ENCODE data around the gene ADGRL3. TPM values are rescaled to one million over a fixed set of nuclear protein-coding genes. Genes with fewer than 3 reads are reported as not detected.

Gene ADGRL3
- total RNA-seq, 1 donor from 2014 or later: 31.3 TPM

DNA sequence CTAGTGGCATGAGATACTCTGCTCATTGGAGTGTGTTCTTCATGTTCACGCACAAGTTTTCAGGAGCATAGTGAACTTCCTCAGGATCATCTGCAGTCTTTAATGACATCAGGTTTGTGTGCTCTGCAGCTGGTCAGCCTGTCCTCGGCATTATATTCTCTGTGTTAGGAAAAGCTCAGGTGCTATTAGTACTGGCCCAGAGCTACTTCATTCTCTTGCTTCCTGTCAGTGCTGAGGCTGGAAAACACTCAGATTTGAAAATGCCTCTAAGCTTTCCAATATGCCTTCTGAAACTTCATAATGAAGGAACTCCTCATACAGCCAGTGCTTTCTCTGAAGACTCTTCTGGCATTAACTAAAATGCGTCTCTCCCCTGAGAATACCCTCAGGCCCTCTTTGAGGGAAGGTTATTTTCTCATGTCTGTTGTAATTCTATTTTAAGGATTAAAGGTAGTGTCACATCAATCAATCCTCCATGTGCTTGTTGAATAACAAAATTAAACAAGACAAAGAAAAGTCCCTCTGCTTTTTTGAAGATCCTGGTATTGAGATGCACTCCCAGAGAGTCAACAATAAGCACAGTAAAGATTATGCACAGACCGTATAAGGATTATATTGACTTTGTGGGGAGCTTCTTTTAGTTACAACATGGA lies 666.4 kb downstream of the ADGRL3 start:
- Histone ChIP-seq H3K4me3 (ENCODE audit: insufficient read depth, low read depth, low read length) (no peak overlapping the region), H3K79me2 (ENCODE audit: insufficient read depth, low read length) (no peaks in the 10 kb centered on the region), H4K20me1 (ENCODE audit: insufficient read depth, low read length) (no peaks in the 10 kb centered on the region), H3K9me3 (ENCODE audit: insufficient read depth, low read depth, low read length) (no peaks in the 10 kb centered on the region), H3K4me1 (ENCODE audit: insufficient read depth, low read length) (no peaks in the 10 kb centered on the region), H3K27ac (ENCODE audit: low read depth, low read length) (no peak overlapping the region), H3K27me3 (ENCODE audit: insufficient read depth, low read length) (no peaks in the 10 kb centered on the region), H3K4me2 (ENCODE audit: low read length) (no peak overlapping the region), H3K9ac (ENCODE audit: low read length) (no peak overlapping the region), H3K36me3 (ENCODE audit: insufficient read depth, low read length) (no peaks in the 10 kb centered on the region), H2AFZ (ENCODE audit: low read depth, low read length) (no peak overlapping the region)
- Mint-ChIP-seq H3K27me3 (ENCODE audit: low read depth, unreplicated experiment) (no peaks in the 10 kb centered on the region), H3K9me3 (ENCODE audit: unreplicated experiment) (no peaks in the 10 kb centered on the region), H3K27ac (ENCODE audit: unreplicated experiment) (no peak overlapping the region), H3K4me1 (ENCODE audit: low read depth, unreplicated experiment) (no peaks in the 10 kb centered on the region), H3K36me3 (ENCODE audit: low read depth, unreplicated experiment) (peaks cover 7% of the 10 kb centered on the region), H3K4me3 (ENCODE audit: unreplicated experiment) (no peak overlapping the region)
- TF ChIP-seq, protein P1, sequence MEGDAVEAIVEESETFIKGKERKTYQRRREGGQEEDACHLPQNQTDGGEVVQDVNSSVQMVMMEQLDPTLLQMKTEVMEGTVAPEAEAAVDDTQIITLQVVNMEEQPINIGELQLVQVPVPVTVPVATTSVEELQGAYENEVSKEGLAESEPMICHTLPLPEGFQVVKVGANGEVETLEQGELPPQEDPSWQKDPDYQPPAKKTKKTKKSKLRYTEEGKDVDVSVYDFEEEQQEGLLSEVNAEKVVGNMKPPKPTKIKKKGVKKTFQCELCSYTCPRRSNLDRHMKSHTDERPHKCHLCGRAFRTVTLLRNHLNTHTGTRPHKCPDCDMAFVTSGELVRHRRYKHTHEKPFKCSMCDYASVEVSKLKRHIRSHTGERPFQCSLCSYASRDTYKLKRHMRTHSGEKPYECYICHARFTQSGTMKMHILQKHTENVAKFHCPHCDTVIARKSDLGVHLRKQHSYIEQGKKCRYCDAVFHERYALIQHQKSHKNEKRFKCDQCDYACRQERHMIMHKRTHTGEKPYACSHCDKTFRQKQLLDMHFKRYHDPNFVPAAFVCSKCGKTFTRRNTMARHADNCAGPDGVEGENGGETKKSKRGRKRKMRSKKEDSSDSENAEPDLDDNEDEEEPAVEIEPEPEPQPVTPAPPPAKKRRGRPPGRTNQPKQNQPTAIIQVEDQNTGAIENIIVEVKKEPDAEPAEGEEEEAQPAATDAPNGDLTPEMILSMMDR (IDR thresholded peaks at IDR 0.05; ENCODE audit: insufficient read depth, low read depth, low read length): no peak
- no peak for TF ChIP-seq EZH2 (IDR thresholded peaks at IDR 0.05; ENCODE audit: insufficient read depth, low read length)
- FAIRE-seq (no peak), DNase-seq (ENCODE audit: low read depth) (no peak)

DNA sequence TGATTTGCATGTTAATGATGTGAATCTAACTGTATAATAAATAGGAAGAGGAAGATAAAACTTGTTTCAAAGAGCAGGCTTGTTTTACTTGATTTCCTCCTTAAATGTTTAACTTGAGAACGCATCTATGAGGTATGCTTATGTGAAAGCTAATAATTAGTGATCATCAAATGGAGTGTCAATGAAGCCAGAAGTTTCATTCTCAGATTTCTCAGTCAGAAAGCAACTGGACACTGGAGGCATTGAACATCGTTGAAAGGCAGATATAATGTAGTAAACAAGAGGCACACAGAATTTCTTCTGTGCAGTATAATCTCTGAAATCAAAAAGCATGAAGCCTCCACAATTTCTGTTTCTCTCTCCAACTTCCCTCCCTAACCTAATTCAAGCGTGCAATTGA lies 672.9 kb downstream of the ADGRL3 start:
- Mint-ChIP-seq H3K4me1 (ENCODE audit: low read depth, unreplicated experiment) (no peaks in the 10 kb centered on the region), H3K27me3 (ENCODE audit: low read depth, unreplicated experiment) (no peaks in the 10 kb centered on the region), H3K9me3 (ENCODE audit: unreplicated experiment) (no peaks in the 10 kb centered on the region), H3K36me3 (ENCODE audit: low read depth, unreplicated experiment) (no peaks in the 10 kb centered on the region), H3K27ac (ENCODE audit: unreplicated experiment) (no peak overlapping the region), H3K4me3 (ENCODE audit: unreplicated experiment) (no peak overlapping the region)
- Histone ChIP-seq H3K36me3 (ENCODE audit: insufficient read depth, low read length) (no peaks in the 10 kb centered on the region), H3K9ac (ENCODE audit: low read length) (no peak overlapping the region), H3K79me2 (ENCODE audit: insufficient read depth, low read length) (no peaks in the 10 kb centered on the region), H3K27ac (ENCODE audit: low read depth, low read length) (no peak overlapping the region), H3K4me3 (ENCODE audit: insufficient read depth, low read depth, low read length) (no peak overlapping the region), H4K20me1 (ENCODE audit: insufficient read depth, low read length) (no peaks in the 10 kb centered on the region), H3K4me1 (ENCODE audit: insufficient read depth, low read length) (no peaks in the 10 kb centered on the region), H3K27me3 (ENCODE audit: insufficient read depth, low read length) (no peaks in the 10 kb centered on the region), H3K9me3 (ENCODE audit: insufficient read depth, low read depth, low read length) (no peaks in the 10 kb centered on the region), H2AFZ (ENCODE audit: low read depth, low read length) (no peak overlapping the region), H3K4me2 (ENCODE audit: low read length) (no peak overlapping the region)
- FAIRE-seq (no peak), DNase-seq (ENCODE audit: low read depth) (no peak)
- TF ChIP-seq EZH2 (IDR thresholded peaks at IDR 0.05; ENCODE audit: insufficient read depth, low read length): no peak
- TF ChIP-seq, protein P1 (IDR thresholded peaks at IDR 0.05; ENCODE audit: insufficient read depth, low read depth, low read length): no peak

DNA sequence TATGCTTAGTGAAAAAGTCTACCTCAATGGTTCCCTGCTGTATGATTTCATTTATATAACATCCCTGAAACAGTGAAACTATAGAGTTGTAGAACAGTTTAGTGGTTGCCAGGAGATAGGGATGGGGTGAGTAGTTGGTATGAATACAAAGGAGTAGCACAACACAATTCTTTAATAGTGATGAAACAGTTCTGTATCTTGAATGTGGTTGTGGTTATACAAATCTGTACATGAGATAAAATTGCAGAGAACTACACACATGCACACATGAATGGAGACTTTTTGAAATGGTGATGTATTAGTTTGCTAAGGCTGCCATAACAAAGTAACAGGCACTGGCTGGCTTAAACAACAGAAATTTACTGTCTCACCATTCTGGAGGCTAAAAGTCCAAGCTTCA lies 677.1 kb downstream of the ADGRL3 start:
- H3K27me3 Mint-ChIP-seq (ENCODE audit: low read depth, unreplicated experiment): no peaks in the 10 kb centered on the region
- Histone ChIP-seq H3K27ac (ENCODE audit: low read depth, low read length) (no peak overlapping the region), H3K79me2 (ENCODE audit: insufficient read depth, low read length) (no peaks in the 10 kb centered on the region), H3K4me2 (ENCODE audit: low read length) (no peak overlapping the region), H4K20me1 (ENCODE audit: insufficient read depth, low read length) (no peaks in the 10 kb centered on the region), H3K9ac (ENCODE audit: low read length) (no peak overlapping the region), H3K9me3 (ENCODE audit: insufficient read depth, low read depth, low read length) (no peaks in the 10 kb centered on the region), H3K4me1 (ENCODE audit: insufficient read depth, low read length) (no peaks in the 10 kb centered on the region), H3K36me3 (ENCODE audit: insufficient read depth, low read length) (no peaks in the 10 kb centered on the region), H2AFZ (ENCODE audit: low read depth, low read length) (no peak overlapping the region), H3K4me3 (ENCODE audit: insufficient read depth, low read depth, low read length) (no peak overlapping the region), H3K27me3 (ENCODE audit: insufficient read depth, low read length) (no peaks in the 10 kb centered on the region)
- H3K4me1 Mint-ChIP-seq (ENCODE audit: low read depth, unreplicated experiment): peaks cover 5% of the 10 kb centered on the region
- DNase-seq (ENCODE audit: low read depth) (no peak), FAIRE-seq (no peak)
- no peak overlapping the region for H3K4me3 Mint-ChIP-seq (ENCODE audit: unreplicated experiment)
- TF ChIP-seq EZH2 (IDR thresholded peaks at IDR 0.05; ENCODE audit: insufficient read depth, low read length): no peak
- TF ChIP-seq, protein P1 (IDR thresholded peaks at IDR 0.05; ENCODE audit: insufficient read depth, low read depth, low read length): no peak
- H3K36me3 Mint-ChIP-seq (ENCODE audit: low read depth, unreplicated experiment): no peaks in the 10 kb centered on the region
- H3K27ac Mint-ChIP-seq (ENCODE audit: unreplicated experiment): no peak overlapping the region
- no peaks in the 10 kb centered on the region for H3K9me3 Mint-ChIP-seq (ENCODE audit: unreplicated experiment)
